GM21723 (cell line): Measurements from ENCODE around the gene BBS4.
"Not testable (repeated sequence)": the region's sequence is repeated elsewhere in the genome, so short reads cannot be mapped to it uniquely, and the experiment has no call there.

Experiments used
- ATAC-seq: cut with Tn5 transposase; IDR thresholded peaks from one replicate; pipeline ENCODE4 v1.9.1; 2021; ENCODE audit warnings: mild to moderate bottlenecking, moderate library complexity; ENCODE audit not compliant: unreplicated experiment

The BBS4 gene, protein sequence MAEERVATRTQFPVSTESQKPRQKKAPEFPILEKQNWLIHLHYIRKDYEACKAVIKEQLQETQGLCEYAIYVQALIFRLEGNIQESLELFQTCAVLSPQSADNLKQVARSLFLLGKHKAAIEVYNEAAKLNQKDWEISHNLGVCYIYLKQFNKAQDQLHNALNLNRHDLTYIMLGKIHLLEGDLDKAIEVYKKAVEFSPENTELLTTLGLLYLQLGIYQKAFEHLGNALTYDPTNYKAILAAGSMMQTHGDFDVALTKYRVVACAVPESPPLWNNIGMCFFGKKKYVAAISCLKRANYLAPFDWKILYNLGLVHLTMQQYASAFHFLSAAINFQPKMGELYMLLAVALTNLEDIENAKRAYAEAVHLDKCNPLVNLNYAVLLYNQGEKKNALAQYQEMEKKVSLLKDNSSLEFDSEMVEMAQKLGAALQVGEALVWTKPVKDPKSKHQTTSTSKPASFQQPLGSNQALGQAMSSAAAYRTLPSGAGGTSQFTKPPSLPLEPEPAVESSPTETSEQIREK

DNA sequence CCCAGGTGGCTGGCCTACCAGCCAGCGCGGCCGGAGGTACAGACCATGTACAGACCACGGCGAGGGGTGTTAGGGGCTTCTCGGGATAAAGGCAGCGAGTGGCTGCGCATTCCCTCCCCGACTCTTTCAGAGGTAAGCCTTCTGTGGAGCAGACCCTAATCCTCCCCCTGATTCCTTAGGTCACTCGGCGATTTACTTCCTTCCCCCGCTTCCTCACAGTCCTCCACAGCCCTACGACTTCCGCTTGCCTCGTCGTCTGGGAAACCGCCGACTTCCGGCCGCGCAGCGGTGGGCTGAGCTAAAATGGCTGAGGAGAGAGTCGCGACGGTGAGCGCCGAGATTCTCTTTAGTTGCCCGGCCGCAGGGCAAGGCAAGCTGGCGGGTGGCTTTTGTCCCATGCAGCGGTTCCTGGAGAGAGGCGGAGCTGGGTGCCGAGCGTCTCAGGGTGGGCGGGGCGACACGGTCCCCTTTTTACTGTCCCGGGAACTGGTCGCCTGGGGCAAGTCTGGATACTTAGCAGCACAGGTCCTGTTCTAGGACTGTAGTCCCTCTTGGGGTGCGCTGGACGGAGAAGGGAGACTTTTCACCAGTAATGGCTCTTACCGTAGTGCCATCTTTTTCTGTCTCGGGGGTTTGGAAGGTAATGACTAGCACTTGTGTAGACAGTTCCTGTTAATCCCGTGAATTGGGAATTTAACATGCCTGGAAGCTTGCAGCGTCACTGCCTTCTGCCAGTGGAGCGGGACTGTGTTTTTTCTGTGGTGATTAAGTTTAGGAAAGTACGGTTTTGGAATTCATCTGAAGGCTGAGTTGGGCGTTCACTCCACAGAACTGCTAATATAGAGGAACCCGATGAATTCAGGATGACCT lies at the start of gene BBS4, which contains the start of gene HIGD2B:
BBS4 (plus strand) TSS at position 283 of the 870 bp plus-strand sequence; CDS start at position 304, 21 bp downstream.
HIGD2B (minus strand) TSS at position 258 of the 870 bp plus-strand sequence. CDS start 9,808 bp downstream, outside the sequence.
- peak; percentile 96 for ATAC-seq

DNA sequence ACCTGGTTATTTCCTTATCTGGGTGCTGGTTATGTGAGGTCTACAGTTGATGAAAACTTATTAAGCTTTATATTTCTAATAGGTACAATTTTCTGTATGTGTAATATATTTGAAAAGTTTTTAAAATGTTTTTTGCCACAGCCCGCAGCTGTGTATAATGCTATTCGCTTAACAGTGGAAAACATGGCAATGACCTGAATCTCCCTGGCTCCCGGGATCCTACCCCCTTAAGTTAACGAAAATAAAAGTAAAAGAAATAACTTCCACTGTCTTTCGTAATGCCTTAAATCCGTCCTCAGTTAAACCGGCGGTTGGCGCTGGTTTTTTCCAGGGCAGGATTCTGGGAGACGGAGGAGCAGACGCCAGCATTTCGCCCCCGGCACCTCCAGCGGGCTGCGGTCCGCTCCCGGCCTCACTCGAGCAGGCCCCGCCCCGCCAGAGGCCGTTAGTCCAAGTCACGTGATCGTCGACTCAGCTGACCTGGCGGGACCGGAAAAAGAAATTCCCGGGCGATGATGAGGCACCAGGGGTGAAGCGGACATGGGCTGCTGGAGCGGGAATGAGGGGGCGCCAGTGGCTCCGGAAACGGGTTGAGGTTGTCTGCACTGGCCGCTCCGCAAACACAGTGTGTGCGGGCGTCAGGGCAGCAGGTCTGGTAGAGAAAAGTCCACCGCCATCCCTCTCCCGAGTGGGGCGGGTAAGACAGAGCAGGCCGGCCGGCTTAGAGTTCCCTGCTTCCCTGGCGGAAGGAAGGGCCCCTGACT lies 49.3 kb upstream of the BBS4 start:
- peak; percentile 81 for ATAC-seq

DNA sequence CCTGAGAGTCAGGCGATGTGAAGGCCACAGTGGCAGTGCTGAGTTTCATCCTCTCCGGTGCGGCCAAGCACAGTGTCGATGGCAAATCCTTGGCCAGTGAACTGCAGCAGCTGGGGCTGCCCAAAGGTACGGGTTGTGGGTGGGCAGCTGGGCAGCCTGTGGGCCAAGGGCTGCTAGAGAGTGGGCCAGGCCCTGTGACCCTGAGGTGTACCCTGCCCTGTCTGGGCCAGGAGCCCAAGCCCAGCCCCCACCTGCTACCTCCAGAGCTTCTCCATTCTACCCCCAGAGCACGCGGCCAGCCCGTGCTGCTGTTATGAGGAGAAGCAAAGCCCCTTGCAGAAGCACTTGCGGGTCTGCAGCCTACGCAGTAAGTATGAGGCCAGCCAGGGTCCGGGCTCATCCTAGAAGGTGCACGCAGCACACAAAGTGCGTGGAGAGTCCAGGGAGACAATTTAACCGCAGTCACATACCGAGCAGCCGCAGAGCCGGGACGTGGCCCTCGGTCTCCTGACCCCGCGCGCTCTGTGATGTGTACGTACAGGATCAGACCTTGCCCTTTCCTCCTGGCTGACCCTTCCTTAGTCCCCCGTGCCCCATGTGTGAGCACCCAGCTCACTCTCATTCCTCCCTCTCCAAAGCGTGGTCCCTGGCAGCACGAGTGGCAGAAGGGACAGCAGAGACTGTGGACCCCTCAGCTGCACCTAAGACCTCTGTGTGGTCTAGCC lies 46.1 kb upstream of the BBS4 start:
- not testable (repeated sequence) for ATAC-seq

DNA sequence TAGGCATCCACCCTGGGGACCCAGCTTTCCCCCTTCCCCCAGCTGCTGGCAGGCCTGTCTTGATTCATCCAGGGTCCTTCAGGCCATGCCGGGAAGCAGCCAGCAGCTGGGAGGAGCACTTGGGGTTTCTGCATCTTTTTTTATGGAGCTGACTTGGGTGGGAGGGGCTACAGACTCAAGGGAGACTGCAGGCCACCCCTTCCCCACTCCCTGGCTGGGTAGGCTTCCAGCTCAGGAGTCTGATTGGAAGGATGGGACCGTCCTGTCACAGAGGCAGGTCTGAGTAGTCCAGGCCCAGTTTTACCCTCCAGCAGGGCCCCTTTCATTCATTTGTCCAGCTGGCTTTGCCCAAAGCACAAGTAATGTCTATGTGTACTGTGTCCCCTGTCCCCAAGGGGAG lies 43.7 kb upstream of the BBS4 start:
- ATAC-seq = not testable (repeated sequence)

DNA sequence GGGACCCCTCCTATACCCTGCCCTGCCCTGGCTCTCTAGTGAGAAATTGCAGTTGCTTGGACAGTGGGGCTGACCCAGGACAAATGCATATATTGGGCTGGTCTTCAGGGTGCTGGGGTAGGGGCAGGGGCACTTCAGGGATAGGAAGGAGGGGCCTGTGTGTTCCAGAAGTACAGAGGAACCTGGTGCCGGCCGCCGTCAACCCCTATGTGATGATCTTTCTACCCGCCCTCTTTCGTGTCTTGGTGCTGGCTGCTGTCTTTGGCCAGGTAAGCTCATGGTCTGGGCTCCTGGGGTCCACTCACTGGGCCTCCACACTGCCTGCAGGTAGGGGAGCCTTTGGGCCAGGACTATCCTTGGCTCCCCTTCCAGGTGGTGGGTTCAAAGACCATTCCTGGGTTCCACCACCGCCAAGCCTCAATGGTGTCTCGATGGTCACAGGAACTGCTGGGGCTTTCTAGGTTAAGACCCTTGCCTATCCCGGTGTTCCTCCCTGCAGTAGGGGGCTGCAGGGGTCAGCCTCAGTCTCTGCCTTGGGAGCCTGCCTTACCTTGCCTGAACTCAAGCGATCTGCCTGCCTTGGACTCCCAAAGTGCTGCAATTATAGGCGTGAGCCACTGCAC lies 37.3 kb upstream of the BBS4 start:
- not testable (repeated sequence) for ATAC-seq

DNA sequence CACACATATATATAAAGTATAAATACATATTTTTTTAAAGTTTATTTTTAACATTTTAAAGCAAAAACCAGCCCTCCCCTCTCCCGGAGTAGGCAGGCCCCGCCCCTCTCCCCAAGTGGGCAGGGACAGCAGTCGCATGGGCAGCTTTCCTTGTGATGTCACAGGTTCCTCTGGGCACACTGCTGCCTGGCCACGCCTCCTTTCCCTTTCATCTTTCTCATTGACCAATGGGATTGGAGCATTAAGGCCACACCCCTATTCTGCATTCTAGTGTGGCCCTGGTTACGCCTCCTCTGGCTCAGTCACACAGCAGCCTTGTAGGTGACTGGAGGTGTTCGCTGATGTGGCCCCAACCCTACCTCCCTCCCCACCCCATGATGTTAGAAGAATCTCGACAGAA lies 31.6 kb upstream of the BBS4 start, which contains the start of gene GOLGA6B:
GOLGA6B (plus strand) TSS at position 301 of the 400 bp plus-strand sequence; CDS start at position 342, 41 bp downstream.
- not testable (repeated sequence) for ATAC-seq

DNA sequence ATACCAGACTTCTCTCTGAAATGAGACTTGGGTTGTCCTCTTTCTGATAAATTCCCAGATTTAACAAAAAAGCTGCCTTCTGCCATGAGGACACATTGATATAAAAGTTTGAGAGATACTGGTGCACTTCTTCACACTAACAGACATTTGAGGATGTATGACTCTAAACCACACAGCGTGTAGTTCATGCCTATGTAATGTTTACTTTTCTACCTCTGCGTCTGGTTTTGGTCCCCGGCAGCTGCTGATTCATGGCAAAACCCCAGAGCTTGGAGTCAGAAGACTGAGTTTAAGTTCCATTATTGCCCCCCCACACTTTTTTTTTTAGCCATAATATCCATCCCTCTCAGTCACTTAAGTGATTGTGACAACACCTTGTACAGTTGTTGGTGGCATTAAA lies 30.0 kb upstream of the BBS4 start:
- ATAC-seq = not testable (repeated sequence)

DNA sequence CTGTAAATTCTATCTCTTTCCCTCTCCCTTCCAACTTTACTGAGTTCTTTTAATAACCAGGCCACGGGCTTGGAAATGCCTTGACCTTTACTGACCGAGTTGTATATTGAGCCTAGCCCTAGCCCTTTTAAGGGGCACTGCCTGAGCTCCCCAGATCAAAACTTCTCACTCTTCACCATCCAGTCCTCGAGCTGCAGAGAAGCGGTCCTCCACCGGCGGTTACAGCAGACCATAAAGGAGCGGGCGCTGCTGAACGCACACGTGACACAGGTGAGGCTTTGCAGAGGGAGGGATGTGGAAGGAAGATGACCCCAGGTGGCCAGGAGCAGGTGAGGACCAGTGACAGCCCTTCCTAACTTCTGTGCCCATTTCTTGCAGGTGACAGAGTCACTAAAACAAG lies 24.9 kb upstream of the BBS4 start:
- not testable (repeated sequence) for ATAC-seq

DNA sequence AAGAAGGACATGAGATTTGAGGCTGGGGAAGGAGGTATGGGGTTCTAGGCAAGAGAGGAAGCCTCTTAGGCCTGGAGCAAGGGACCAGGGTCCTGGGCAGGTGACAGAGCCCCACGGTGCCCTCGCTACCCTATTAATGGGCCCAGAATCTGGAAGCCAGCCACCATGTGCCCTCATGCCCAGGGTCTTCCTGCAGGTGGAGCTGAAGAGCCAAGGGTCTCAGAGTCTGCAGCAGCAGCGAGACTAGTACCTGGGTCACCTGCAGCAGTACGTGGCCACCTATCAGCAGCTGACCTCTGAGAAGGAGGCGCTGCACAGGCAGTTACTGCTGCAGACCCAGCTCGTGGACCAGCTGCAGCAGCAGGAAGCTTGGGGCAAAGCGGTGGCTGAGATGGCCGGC lies 22.1 kb upstream of the BBS4 start:
- not testable (repeated sequence) for ATAC-seq

DNA sequence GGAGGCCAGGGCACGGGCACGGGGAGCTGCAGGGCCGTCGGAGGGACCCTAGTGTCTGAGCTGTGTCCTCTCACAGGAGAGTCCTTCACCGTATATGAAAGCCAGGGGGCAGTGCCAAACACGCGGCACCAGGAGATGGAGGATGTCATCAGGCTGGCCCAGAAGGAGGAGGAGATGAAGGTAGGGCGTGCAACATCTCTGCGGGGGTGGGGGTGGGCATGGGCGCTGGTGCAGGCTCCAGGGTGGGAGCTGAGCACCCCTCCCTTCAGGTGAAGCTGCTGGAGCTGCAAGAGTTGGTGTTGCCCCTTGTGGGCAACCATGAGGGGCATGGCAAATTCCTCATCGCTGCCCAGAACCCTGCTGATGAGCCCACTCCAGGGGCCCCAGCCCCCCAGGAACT lies 20.3 kb upstream of the BBS4 start:
- not testable (repeated sequence) for ATAC-seq

DNA sequence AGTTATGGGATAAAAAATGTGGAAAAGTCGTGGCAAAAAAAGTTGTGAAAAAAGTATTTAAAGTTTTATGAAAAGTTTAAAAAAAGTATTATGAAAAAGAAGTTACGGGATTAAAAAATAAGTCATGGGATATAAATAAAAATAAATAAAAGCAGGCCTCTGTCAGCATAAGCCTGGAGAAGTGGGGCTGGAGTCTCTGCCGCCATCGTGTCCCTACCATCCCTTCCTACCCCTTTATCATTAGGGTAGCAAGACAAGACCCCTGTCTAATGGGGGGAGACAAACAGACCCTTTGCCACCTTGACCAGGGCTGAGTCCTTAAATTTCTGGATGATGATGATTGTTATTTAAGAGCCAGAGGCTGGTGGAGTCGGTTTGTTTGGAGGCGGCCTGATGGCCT lies 16.2 kb upstream of the BBS4 start:
- ATAC-seq = not testable (repeated sequence)

DNA sequence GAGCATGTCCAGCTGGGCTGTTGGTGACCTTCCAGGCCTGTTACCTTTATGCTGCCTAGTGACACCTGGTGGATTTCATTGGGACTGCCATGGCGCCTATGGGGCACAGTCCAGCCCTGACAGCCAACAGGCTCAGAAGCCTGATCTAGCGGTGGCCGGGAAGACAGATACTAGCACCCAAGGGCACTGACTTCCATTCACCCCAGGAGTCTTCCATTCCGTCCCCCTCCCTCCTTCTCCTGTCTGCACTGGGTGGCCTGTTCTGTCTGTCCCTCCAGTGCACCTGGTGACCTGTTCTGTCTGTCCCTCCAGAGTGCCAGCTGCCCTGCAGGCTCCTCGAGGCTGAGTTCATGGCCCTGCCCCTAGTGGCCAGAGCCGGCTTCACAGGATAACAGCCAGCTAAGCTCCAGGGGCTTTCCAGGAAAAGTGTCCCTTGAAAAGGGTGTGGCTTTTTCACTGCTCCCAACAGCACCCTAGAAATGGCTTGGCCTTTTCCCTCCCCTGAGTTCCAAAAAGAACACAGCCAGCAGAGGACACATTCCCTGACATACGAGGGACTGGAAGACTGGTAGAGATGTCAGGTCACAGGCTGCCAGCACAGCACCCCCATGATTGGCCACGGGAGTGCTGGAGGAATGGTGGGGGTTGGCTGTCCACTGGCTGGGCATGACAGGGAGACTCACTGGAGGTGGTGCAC lies 15.2 kb upstream of the BBS4 start:
- peak; percentile 93 for ATAC-seq

DNA sequence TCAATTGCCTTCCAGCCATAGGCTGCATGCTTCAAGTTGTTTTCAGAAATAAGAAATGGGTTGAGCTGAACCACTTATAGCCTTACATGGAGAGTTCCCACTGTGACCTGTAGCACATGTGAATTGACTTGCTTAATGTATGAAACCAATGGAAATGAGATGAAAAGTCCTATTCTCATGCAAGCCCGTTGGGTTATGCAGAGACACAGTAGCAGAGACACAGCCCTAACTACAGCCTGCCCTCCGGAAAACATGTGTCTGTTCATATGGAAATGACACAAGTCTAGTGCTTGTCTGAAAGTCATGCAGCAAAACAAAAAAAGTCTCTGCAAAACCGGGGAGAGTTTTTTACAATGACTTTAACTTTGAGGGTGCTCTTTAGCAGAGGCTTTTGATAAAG lies 14.5 kb upstream of the BBS4 start:
- no peak for ATAC-seq

DNA sequence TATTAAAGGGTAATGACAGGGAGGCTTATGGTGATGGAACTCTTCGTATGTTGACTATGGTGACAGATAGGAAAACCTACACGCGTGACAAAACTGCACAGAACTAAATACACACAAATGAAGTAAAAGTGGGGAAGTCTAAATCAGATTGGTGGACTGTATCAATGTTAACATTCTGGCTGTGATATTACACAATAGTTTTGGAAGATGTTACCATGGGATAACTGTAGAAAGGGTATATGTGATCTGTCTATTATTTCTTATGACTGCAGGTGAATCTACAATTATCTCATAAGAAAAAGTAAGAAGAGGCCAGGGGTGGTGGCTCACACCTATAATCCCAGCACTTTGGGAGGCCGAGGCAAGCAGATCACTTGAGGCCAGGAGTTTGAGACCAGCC lies 9.2 kb upstream of the BBS4 start:
- ATAC-seq = no peak

DNA sequence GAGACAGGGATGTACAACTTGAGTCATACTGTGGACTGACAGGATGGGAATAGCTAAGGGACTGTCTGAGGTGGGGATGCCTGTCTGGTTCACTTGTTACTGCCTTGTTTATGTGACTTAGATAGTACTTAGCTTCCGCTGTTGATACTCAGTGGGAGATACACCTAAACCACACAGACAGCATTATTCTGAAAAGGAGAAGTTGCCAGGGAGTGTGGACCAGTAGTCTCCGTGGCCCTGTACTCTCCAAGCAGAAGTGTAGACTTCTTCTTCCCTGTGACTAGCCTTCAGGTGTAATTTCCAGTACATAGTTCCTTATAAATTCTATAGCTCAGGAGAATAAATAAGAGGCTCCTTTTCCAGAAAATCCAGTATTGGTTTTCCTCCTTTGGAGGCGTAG lies 5.1 kb upstream of the BBS4 start:
- ATAC-seq = no peak

DNA sequence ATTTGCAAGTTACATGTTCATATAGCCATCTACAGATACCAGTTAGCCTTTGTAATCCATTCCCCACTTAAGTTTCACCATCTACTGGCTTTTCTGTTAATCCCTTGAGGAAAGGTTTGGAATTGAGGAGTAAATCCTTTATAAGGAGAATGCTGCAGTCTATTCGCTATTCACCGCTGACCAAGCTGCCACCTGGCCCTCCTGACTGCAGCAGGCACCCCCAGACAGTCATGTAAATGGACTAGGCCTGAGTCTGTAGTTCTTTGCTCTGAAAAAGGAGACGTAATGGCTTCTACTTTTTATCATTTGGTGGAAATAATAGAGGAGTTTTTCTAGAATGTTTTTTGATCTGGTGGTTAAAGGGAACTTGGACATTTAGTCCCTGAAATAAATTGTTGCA lies 3.2 kb upstream of the BBS4 start:
- no peak for ATAC-seq

DNA sequence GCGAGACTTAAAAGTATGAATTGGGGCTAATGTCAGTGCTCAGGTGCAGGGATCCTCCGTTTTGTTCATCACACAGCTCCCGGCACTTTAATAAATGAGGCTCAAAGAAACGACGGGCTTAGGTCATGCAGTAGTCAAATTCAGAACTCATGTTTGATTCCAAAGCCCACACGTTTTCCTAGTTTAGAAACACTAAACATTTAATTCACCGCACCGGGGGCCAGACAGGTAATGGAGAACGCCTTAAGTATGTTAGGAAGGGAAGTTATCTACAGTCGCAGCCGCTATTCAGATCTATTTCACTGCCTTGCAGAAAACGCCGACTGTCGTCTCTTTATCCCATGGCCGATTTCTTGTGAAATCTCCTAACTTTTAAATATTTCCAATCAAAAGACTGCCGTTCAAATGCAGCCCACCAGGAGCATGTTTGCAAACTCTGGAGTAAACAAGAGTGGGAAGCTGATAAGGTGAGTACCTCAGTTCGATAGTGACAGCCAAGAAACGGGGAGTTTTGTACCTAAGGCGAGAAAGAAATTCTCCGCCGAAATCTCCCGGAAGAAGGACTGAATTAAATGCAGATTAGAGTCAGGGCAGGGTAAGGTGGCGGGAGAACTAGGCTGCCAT lies 594 bp upstream of the BBS4 start:
- ATAC-seq = peak; percentile 4

DNA sequence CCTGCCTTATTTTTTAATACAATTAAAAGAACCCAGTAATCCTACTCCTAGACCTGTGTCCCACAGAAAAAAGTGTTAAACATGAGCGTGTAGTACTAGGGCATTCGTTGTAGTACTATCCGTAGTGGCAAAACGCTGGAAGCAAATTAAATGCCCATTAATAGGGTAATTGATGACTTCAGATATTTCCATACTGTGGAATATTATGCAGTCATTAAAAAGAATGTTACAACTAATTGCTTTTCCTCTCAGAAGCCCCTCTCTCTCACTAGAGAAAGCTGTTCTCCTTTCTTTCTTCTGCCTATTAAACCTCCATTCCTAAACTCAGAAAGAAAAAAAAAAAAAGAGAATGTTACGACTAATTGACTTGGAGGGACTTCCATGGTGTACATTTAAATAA lies 2.7 kb downstream of the BBS4 start:
- ATAC-seq = no peak
